ENCODE data around the gene TEAD4.
"Not testable (repeated sequence)": the region's sequence is repeated elsewhere in the genome, so short reads cannot be mapped to it uniquely, and the experiment has no call there.

DNA sequence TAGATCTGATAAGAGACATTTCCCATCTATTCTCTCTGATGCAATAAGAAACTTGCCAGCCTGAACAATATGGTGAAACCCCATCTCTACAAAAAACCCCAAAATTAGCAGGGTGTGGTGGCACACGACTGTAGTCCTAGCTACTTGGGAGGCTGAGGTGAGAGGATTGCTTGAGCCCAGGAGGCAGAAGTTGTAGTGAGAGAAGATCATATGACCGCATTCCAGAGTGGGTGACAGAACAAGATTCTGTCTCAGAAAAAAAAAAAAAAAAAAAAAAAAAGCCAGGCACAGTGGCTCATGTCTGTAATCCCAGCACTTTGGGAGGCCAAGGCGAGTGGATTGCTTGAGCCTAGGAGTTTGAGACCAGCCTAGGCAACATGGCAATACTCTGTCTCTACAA lies 106.6 kb downstream of the TEAD4 start:
- TF ChIP-seq, protein P1, sequence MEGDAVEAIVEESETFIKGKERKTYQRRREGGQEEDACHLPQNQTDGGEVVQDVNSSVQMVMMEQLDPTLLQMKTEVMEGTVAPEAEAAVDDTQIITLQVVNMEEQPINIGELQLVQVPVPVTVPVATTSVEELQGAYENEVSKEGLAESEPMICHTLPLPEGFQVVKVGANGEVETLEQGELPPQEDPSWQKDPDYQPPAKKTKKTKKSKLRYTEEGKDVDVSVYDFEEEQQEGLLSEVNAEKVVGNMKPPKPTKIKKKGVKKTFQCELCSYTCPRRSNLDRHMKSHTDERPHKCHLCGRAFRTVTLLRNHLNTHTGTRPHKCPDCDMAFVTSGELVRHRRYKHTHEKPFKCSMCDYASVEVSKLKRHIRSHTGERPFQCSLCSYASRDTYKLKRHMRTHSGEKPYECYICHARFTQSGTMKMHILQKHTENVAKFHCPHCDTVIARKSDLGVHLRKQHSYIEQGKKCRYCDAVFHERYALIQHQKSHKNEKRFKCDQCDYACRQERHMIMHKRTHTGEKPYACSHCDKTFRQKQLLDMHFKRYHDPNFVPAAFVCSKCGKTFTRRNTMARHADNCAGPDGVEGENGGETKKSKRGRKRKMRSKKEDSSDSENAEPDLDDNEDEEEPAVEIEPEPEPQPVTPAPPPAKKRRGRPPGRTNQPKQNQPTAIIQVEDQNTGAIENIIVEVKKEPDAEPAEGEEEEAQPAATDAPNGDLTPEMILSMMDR (IDR thresholded peaks at IDR 0.05) = not testable (repeated sequence)
- not testable (repeated sequence) for TF ChIP-seq POLR2A (IDR thresholded peaks at IDR 0.05)
